ENCODE data around the gene DDX56.

Gene DDX56

GRCh38 chr7:44534501-44534900 lies 39.2 kb downstream of the DDX56 start:
- DNase-seq (ENCODE audit: low read depth), result no peak

DNA sequence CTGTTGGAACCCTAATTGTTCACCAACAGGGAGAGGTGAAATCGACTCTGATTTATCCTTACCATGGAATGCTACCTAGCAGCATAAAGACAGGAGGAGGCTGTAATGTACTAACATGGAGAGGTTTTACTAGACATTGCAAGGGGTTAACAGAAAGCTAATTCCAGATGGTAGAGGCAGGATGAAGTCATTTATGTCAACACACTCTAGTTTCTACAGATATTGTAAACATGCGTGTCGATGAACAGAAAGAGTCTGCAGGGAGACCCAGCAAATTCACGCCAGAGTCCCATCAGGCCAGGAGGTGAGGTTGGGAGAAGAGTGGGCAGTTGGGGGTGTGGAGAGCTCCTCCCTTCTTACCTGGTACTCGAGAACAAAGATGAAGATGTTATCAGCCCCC lies 39.6 kb downstream of the DDX56 start:
- no peak for DNase-seq (ENCODE audit: low read depth)

GRCh38 chr7:44533301-44534055 lies 40.2 kb downstream of the DDX56 start:
- DNase-seq (ENCODE audit: low read depth), result no peak

- no peak for DNase-seq (ENCODE audit: low read depth)
Observed at GRCh38 chr7:44531421-44532380, 42.0 kb downstream of the DDX56 start.

DNA sequence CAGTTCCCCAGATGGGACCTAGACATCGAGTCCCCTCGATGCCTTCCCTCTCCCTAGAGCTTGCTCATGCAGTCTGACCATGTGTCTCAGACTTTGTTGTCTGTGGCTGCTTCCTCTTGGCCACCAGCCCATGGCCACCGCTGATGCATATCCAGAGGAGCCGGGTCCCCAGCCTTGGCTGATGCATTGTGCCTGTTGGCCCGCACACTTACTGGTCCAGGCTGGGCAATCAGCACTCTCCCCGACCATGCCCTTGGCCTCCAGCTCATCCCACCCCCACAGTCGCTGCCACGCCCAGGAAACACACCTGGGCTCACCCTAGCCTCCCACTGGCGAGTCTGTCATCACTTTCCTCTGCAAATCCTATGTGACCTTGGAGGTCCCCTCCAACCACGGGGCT lies 42.7 kb downstream of the DDX56 start:
- DNase-seq (ENCODE audit: low read depth), result no peak

DNA sequence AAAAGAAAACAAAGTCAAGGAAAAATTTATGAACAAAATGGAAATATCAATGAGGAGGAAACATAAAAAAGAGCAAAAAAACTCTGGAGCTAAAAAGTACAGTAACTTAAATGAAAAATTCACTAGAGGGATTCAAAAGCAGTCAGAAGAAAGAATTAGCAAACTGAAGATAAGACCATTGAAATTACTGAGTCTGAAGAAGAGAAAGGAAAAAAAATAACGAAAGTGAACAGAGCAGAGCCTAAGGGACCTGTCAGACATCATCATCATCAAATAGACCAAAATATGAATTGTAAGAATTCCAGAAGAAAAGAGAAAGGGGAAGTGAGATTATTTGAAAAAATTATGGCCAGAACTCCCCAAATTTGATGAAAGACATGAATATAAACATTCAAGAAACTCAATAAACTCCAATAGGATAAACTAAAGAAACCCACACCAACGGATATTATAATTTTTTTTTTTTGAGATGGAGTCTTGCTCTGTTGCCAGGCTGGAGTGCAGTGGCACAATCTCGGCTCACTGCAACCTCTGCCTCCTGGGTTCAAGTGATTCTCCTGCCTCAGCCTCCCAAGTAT lies 48.8 kb downstream of the DDX56 start:
- DNase-seq (ENCODE audit: low read depth), result no peak

GRCh38 chr7:44522315-44522714 lies 51.4 kb downstream of the DDX56 start:
- no peak for DNase-seq (ENCODE audit: low read depth)

- no peak for DNase-seq (ENCODE audit: low read depth)
Observed at GRCh38 chr7:44521347-44522095, 52.2 kb downstream of the DDX56 start.

DNA sequence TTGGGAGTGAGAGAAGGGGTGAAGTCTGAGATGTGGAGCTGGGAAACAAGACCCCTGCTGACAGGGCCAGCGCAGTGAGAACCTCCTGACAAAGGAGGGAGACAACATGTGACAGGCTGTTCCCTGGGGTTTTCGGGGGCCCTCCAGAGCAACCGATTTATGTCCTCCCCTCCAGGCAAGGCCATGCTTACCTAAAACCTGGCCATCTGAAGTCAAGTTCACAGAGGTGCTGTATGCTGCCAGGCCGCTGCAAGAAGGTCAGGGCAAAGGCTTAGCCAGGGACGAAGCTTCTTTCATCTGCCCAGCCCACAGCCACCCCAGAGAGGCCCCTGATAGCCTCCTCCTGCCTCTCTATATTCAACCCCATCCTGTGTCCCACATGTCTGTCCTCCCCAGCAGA lies 53.1 kb downstream of the DDX56 start:
- DNase-seq (ENCODE audit: low read depth), result no peak

DNA sequence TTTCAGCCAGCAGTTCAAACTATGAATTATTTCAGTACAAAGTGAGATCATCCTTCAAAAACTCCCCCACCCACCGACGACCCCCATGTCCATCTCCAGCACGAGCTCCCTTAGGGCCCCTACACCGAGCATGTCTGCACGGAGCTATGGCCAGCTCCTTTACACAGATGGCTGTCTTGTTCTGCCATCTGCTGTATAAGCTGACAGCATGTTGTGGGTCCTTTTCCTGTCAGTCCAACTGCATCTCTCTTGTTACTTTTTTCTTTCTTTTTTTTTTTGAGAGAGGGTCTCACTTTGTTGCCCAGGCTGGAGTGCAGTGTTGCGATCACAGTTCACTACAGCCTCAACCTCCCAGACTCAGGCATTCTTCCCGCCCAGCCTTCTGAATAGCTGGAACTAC lies 54.2 kb downstream of the DDX56 start:
- no peak for DNase-seq (ENCODE audit: low read depth)

DNA sequence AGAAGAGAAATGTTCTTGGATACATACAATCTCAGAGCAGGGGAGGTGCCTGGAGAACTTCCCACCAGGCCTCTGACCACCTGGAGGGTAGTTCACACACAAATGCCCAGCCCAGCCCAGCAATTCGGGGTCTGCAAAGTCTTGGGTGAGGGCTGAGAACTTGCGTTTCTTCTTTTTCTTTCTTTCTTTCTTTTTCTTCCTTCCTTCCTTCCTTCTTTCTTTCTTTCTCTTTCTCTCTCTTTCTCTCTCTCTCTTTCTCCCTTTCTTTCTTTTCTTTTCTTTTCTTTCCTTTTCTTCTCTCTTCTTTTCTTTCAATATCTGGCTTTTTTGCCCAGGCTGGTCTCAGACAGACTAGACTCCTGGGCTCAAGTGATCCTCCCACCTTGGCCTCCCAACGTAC lies 54.9 kb downstream of the DDX56 start:
- DNase-seq (ENCODE audit: low read depth), result no peak

DNA sequence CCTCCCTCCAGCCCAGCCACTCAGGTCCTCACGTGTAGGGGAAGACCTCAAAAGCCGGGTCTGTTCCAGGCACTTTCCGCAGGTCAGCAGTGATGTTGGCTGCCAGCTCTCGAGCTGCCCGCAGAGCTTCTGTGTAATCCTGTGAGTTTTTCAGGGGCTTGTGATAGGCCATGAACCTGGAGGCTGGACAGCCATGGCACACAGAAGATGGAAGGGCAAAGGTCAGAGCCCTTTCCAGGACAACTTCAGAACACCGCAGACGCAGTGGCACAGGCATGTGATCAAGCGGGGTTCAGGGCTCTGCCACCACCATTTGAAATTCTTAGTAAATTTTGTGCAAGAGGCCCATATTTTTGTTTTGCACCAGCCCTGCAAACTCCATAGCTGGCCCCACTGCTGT lies 56.5 kb downstream of the DDX56 start:
- DNase-seq (ENCODE audit: low read depth), result no peak
